GM12874 (cell line): ENCODE measurements around the gene RAB11FIP2.

Experiments
- TF ChIP-seq, protein P1 (sequence below): IDR thresholded peaks from 2 replicates; pipeline ENCODE4 v1.5.1; 2011; ENCODE audit warnings: low read depth, mild to moderate bottlenecking, control low read depth, low read length, moderate library complexity; ENCODE audit not compliant: insufficient read depth

RAB11FIP2 gene

DNA sequence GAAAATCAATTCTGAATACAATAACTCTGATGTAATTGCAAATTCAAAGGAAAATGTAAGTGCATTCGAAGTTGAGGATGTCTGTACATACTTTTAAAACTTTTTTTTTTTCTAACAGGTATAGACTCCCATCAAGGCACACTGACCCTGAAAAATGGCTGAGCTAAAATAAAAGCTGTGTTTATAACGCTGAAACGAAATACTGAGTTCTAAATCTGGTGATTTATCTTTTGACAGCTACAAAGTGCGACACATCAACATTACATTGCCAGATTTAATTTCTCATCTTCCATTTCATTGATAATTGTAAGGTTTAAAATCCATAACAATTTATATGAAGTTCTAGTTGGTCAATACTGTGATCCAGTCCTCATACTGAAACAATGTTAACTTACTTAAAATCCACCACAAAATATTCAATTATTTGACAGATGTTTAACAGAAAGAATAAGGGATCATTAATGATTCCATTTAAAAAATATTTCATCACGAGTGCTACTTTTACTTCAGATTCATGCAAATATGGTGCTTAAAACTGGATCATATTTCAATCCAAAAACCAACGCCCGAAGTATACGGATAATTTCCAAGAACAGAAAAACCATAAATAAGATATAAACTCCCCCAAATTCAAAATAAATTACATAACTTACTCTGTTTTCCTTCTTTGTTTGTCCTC lies 1.4 kb downstream of the RAB11FIP2 start:
- TF ChIP-seq, protein P1, sequence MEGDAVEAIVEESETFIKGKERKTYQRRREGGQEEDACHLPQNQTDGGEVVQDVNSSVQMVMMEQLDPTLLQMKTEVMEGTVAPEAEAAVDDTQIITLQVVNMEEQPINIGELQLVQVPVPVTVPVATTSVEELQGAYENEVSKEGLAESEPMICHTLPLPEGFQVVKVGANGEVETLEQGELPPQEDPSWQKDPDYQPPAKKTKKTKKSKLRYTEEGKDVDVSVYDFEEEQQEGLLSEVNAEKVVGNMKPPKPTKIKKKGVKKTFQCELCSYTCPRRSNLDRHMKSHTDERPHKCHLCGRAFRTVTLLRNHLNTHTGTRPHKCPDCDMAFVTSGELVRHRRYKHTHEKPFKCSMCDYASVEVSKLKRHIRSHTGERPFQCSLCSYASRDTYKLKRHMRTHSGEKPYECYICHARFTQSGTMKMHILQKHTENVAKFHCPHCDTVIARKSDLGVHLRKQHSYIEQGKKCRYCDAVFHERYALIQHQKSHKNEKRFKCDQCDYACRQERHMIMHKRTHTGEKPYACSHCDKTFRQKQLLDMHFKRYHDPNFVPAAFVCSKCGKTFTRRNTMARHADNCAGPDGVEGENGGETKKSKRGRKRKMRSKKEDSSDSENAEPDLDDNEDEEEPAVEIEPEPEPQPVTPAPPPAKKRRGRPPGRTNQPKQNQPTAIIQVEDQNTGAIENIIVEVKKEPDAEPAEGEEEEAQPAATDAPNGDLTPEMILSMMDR, result no peak

DNA sequence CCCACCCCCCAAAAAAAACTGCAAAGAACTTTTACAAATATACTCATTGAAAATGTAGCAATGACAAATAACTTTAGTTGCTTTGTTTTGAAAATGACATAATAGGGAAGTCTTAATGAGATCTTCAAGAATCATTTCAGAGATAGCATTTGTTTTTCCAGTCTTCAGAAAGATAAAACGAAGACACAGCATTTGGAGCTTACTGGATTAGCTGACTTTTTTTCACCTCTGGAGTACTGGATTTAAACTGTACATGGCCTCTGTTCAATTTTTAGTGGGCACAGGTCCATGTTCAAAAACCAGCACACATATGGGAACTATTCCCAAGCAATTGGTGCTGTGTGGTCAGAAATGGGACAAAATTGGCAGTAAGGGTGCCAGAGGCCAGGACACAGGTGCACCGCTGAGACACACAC lies 3.9 kb downstream of the RAB11FIP2 start:
- TF ChIP-seq, protein P1, result no peak

DNA sequence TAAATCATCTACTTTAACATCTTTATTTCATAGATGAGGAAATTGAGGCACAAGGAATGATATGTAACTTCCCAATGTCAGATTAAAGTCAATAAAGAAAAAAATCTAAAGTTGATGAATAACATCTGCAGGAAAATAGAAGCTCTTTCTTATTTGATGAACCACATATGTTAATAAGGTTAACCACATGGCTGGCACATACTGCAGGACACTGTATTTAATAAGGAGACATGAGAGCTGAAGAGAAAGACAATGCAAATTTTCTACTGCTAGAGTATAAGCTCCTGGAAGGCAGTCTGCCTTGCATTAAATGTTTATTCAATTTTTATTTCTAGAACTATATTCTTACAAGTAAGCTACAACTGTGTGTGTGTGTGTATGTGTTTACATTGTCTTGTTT lies 4.4 kb downstream of the RAB11FIP2 start:
- TF ChIP-seq, protein P1, result no peak

DNA sequence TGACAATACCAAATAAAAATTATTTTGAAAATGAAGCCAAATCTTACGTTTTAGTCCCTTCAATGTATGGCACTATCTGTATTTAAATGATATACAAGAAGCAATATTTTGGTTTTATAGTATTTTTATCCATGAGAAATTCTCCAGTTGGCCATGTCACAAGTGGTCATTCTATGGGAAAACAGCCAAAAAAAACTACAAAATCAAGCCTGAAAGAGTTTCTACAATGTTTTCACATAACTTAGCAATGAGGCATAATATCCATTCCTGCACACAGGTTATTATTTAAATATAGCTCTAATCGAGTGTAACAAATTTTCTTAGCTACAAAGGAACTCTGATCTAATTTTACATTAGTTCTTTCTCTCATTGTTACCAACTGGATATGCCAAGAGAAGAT lies 5.4 kb downstream of the RAB11FIP2 start:
- TF ChIP-seq, protein P1, result no peak

DNA sequence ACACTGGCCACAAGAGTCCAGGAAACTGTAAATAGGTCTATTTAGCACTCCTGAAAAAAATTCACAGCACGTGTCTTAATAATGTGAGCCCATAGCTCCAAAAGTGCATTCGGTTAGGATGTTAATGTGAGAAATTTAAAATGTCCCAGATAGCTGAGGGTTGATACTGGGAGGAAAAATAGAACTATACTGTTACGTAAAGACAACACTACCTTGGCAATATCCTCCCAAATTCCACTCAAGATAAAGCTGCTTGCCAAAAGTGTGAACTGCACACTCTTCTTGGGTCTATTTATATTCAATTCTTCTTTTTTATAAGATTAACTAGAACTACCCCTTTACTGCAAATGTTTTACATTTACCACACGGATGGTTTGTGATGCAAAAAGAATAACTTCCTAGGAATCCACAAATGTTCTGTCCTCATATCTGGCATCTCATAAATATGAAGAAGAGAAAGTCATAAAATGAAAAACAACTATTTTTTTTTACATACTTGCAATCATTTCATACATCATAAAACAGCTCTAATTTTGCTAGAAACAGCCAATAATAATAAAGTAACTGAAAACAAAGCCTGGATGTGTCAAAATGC lies 10.4 kb downstream of the RAB11FIP2 start:
- TF ChIP-seq, protein P1, result no peak

DNA sequence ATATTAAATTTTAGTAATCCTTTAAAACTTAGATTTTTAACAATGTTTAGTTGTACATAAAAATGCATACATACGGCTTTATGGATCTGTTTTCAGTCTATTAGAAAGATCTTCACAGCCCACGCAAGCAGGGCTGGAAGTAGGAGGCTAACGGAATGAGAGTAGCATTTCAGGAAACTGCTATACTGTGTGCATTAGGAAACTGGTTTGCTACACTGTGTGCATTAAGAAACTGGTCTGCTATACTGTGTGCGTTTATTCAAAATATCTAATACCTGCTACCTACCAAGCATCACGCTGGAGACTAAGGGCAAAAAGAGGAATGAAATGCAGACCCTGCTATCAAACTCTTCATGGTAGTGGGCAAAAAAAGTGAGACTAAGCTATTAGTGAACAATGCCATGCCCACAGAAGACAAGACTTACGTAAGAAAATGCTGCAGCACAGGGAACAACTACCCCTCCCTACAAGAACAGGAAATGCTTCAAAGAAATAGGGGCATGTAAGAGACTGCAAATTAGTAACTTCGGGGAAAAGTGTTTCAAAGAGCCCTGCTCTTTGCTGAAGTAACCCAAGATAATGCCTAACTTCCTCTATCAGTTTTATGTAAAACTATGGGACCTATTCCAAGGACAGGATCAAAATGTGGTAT lies 11.3 kb downstream of the RAB11FIP2 start:
- TF ChIP-seq, protein P1, result no peak

DNA sequence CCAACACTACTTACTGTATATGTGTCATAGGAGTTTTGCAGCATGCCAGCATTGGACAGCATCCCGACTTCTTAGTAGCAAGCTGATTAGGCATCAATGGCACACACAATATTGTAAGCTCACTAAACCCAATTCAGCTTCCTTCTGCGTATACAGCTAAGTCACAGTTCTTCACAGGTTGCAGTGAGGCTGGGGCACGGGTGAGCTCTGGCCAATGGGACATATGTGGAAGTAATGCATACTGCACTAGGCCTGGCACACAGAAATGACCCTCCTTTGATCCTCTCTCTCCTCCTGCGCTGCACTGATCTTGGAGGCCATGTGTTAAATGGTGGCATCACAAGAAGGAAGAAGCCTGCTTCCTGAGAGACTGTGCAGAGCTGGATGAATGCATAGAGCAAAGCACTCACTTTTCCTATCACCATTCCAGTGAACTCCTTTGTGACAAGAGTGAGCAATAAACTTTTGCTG lies 11.9 kb downstream of the RAB11FIP2 start:
- TF ChIP-seq, protein P1, result no peak
